HepG2 (cell line): ENCODE data around the gene HSFX1. TPM values are rescaled to one million over a fixed set of nuclear protein-coding genes. Genes with fewer than 3 reads are reported as not detected.
"Not testable (repeated sequence)": the region's sequence is repeated elsewhere in the genome, so short reads cannot be mapped to it uniquely, and the experiment has no call there.

Experiments
- ATAC-seq: fragments of 200-7000 bp; cut with Tn5 transposase; 3 replicates; pipeline ENCODE4 v1.9.1; 2020; ENCODE audit warnings: mild to moderate bottlenecking, moderate library complexity
- BruUV-seq: library from RNA; stranded (reverse); fragments of 400-500 nt; replicated peaks from 2 replicates; lab custom pipeline; 2021; lab: Mats Ljungman, UMichigan
- CTCF ChIA-PET: fragments of 300-600 bp; formaldehyde crosslinking; extraction: SDS; loops from one replicate; lab custom pipeline; 2021; ENCODE audit warnings: low total read pairs, inconsistent platforms, low intra/inter-chr PET ratio; lab: Yijun Ruan, JAX
- POLR2A ChIA-PET: fragments of 350-600 bp; sonication (Branson Sonifier 250); formaldehyde crosslinking; loops from one replicate; lab custom pipeline; 2020; ENCODE audit warnings: antibody characterized with exemption, inconsistent platforms; lab: Yijun Ruan, JAX
- DNase-seq: peaks from one replicate; pipeline ENCODE4 v3.0.0-alpha.2; 2015; ENCODE audit warnings: low spot score
- FAIRE-seq: peaks from 3 replicates; lab custom pipeline; 2011; peaks lifted over from hg19 to GRCh38; lab: Jason Lieb, UNC
- H2AFZ ChIP-seq: one replicate; pipeline ENCODE4 v1.6.1; 2011; ENCODE audit warnings: low read length, inconsistent platforms
- H3K27ac ChIP-seq: fragments of 300-600 bp; 3 replicates; pipeline ENCODE4 v1.8.0; 2011; ENCODE audit warnings: mixed run types, mild to moderate bottlenecking, mixed read lengths, low read length, inconsistent platforms; ENCODE audit not compliant: insufficient read depth; ENCODE audit errors: extremely low read length
- H3K27me3 ChIP-seq, 2 experiments: fragments of 200-600 bp in 1 of 2; 2 replicates in 1 of 2; 3 replicates in 1 of 2; pipeline versions ENCODE4 v1.6.0 to v1.8.0; 2011; ENCODE audit warnings: low read length in 2 of 2, mild to moderate bottlenecking in 2 of 2, moderate library complexity in 2 of 2, inconsistent platforms in 1 of 2; ENCODE audit not compliant: insufficient read depth in 2 of 2, control insufficient read depth in 1 of 2
- H3K36me3 ChIP-seq, 2 experiments: fragments of 200-600 bp in 1 of 2; replicated peaks in 1 of 2; 2 replicates in 1 of 2; 3 replicates in 1 of 2; pipeline versions ENCODE4 v1.5.1 to v1.8.0; 2011; ENCODE audit warnings: low read length in 2 of 2, inconsistent platforms in 1 of 2; ENCODE audit not compliant: insufficient read depth in 2 of 2, control insufficient read depth in 1 of 2
- H3K4me1 ChIP-seq: 2 replicates; pipeline ENCODE4 v1.5.1; 2012; ENCODE audit warnings: low read length, inconsistent platforms; ENCODE audit not compliant: insufficient read depth
- H3K4me2 ChIP-seq: 2 replicates; pipeline ENCODE4 v1.6.0; 2011; ENCODE audit warnings: low read depth, low read length, inconsistent platforms
- H3K4me3 ChIP-seq, 3 experiments: fragments of 200-600 bp in 1 of 3; sonication (generic), shearing (Covaris generic) in 1 of 3; replicated peaks in 1 of 3; 2 replicates each; pipeline ENCODE4 v1.5.1; 2011 to 2016; ENCODE audit warnings: low read length in 3 of 3, inconsistent platforms in 2 of 3, low read depth in 2 of 3, mild to moderate bottlenecking in 2 of 3, control low read depth in 1 of 3, mixed read lengths in 1 of 3; ENCODE audit not compliant: insufficient read depth in 1 of 3
- H3K79me2 ChIP-seq: one replicate; pipeline ENCODE4 v1.6.1; 2011; ENCODE audit warnings: low read length, inconsistent platforms; ENCODE audit not compliant: insufficient read depth
- H3K9ac ChIP-seq: 2 replicates; pipeline ENCODE4 v1.6.0; 2011; ENCODE audit warnings: mild to moderate bottlenecking, low read depth, low read length, inconsistent platforms; ENCODE audit not compliant: insufficient read depth
- H3K9me3 ChIP-seq: 2 replicates; pipeline ENCODE4 v1.5.1; 2012; ENCODE audit warnings: mild to moderate bottlenecking, low read length
- H4K20me1 ChIP-seq: 2 replicates; pipeline ENCODE4 v1.6.0; 2011; ENCODE audit warnings: inconsistent platforms, mild to moderate bottlenecking, low read length, moderate library complexity; ENCODE audit not compliant: insufficient read depth
- WGBS: methylation state at CpG from one replicate; pipeline ENCODE4 v1.1.6; 2017; ENCODE audit warnings: low lambda C conversion rate; 5-methylcytosine and 5-hydroxymethylcytosine counted together
- in situ Hi-C: cut with HindIII; loops from 2 replicates; pipeline ENCODE4 v1.10.0; 2017; ENCODE audit warnings: low pct_unique_long_range_greater_than_20kb; ENCODE audit not compliant: extremely low pct_ligation_motif_present
- intact Hi-C: fragments of 100-400 bp; cut with micrococcal nuclease; formaldehyde crosslinking; loops from one replicate; pipeline ENCODE4 v1.10.0; 2022; ENCODE audit not compliant: unreplicated experiment
- polyA plus RNA-seq, 8 experiments: library from polyadenylated mRNA; depleted of rRNA in 3 of 8; stranded (reverse) in 7 of 8; unstranded in 1 of 8; fragments of >200 nt; fragmentation: Illumina TruSeq in 4 of 8; extraction: Trizol in 4 of 8; gene quantifications; 2 replicates each; pipeline versions ENCODE4 v1.2.1 to v1.2.3, GENCODE V29; 2011 to 2016; ENCODE audit warnings: low read depth in 4 of 8, missing spikeins in 1 of 8, mixed read lengths in 1 of 8; ENCODE audit not compliant: insufficient read depth in 1 of 8
- total RNA-seq, 5 experiments: library from RNA; depleted of rRNA; stranded (reverse); fragments of >200 nt; fragmentation: Illumina TruSeq; extraction: Trizol; gene quantifications; 2 replicates each; pipeline ENCODE4 v1.2.3, GENCODE V29; 2016; ENCODE audit warnings: low read depth in 1 of 5

The HSFX1 gene
- total and polyA plus RNA-seq, 2 of the 13 experiments (the other 11 are each of a cell fraction or from before 2014, with no cell fraction given), result 0.08 to 0.09 TPM

GRCh38 chrX:149777999-149778398, 4.1 kb downstream of the HSFX1 start:
- peak; percentile 83 for FAIRE-seq
- POLR2A ChIA-PET, BruUV-seq, DNase-seq, H3K27ac ChIP-seq, H2AFZ ChIP-seq, intact Hi-C loops, H4K20me1 ChIP-seq, in situ Hi-C loops, H3K9ac ChIP-seq, H3K36me3 ChIP-seq, H3K4me2 ChIP-seq, H3K4me1 ChIP-seq, CTCF ChIA-PET, H3K9me3 ChIP-seq, H3K79me2 ChIP-seq, H3K4me3 ChIP-seq, H3K27me3 ChIP-seq: not testable (repeated sequence)
- no CpG with 5 or more reads among the region's 7 CpGs for WGBS
- ATAC-seq, result peak; percentile 68; the same call in 2 of the 3 replicates

GRCh38 chrX:149781727-149782126, 7.9 kb downstream of the HSFX1 start, which contains the start of gene MAGEA9:
Gene MAGEA9, plus strand, starts transcription at chrX:149781930. Its CDS starts 4,281 bp downstream, at chrX:149786211.
- no CpG with 5 or more reads among the region's 14 CpGs for WGBS
- H3K79me2 ChIP-seq, CTCF ChIA-PET, H3K27ac ChIP-seq, FAIRE-seq, POLR2A ChIA-PET, H2AFZ ChIP-seq, DNase-seq, ATAC-seq, intact Hi-C loops, H4K20me1 ChIP-seq, H3K36me3 ChIP-seq, H3K27me3 ChIP-seq, H3K4me1 ChIP-seq, H3K4me2 ChIP-seq, H3K9ac ChIP-seq, in situ Hi-C loops, H3K9me3 ChIP-seq, BruUV-seq, H3K4me3 ChIP-seq: not testable (repeated sequence)

- H4K20me1 ChIP-seq, POLR2A ChIA-PET, H3K9ac ChIP-seq, intact Hi-C loops, DNase-seq, H3K9me3 ChIP-seq, H3K27ac ChIP-seq, ATAC-seq, H3K4me2 ChIP-seq, FAIRE-seq, H3K27me3 ChIP-seq, H3K36me3 ChIP-seq, H3K4me3 ChIP-seq, CTCF ChIA-PET, H3K4me1 ChIP-seq, H3K79me2 ChIP-seq, BruUV-seq, in situ Hi-C loops, H2AFZ ChIP-seq: not testable (repeated sequence)
- no CpG with 5 or more reads among the region's 1 CpG for WGBS
These were observed 21.7 kb downstream of the HSFX1 start for GRCh38 chrX:149795531-149795930.
